Measurements from ENCODE around the gene SRP68.
A peak's percentile ranks its signal among the peaks of the same experiment; 100 is the strongest.
"Not testable (repeated sequence)": the region's sequence is repeated elsewhere in the genome, so short reads cannot be mapped to it uniquely, and the experiment has no call there.

SRP68 gene

DNA sequence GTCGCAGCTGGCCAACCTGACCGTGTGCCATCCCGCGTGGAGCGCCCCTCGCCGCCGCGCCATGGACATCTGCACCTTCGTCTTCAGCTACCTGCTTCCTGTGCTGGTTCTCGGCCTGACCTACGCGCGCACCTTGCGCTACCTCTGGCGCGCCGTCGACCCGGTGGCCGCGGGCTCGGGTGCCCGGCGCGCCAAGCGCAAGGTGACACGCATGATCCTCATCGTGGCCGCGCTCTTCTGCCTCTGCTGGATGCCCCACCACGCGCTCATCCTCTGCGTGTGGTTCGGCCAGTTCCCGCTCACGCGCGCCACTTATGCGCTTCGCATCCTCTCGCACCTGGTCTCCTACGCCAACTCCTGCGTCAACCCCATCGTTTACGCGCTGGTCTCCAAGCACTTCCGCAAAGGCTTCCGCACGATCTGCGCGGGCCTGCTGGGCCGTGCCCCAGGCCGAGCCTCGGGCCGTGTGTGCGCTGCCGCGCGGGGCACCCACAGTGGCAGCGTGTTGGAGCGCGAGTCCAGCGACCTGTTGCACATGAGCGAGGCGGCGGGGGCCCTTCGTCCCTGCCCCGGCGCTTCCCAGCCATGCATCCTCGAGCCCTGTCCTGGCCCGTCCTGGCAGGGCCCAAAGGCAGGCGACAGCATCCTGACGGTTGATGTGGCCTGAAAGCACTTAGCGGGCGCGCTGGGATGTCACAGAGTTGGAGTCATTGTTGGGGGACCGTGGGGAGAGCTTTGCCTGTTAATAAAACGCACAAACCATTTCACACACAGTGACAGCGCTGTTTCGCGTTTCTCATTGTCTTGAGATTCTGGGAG lies 4.7 kb upstream of the SRP68 start:
- no peak for DNase-seq (ENCODE audit: low spot score)

DNA sequence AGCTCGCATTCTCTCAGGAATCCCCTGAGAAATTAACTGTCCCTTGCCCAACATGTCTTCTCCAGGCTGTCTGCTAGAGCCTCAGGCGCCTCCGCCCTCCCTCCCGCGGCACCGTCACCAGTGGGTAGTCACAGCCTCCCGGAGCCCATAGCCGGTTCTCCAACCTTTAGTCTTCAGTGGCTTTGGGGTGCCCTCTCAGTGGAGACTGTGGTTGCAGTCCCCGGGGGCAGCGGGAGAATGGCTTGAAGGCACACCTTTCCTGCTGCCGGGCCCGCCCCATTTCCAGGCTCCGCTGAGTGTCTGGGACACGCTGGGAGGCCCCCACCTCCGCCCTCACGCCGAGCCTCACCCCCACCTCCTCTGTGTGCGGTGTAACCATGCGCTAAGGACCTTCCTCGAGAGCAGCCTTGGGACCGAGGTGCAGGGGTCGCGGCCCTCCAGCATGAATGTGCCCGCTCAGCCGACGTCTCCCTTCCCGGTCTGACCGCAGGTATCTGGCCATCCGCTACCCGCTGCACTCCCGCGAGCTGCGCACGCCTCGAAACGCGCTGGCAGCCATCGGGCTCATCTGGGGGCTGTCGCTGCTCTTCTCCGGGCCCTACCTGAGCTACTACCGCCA lies 3.9 kb upstream of the SRP68 start:
- DNase-seq (ENCODE audit: low spot score): no peak

DNA sequence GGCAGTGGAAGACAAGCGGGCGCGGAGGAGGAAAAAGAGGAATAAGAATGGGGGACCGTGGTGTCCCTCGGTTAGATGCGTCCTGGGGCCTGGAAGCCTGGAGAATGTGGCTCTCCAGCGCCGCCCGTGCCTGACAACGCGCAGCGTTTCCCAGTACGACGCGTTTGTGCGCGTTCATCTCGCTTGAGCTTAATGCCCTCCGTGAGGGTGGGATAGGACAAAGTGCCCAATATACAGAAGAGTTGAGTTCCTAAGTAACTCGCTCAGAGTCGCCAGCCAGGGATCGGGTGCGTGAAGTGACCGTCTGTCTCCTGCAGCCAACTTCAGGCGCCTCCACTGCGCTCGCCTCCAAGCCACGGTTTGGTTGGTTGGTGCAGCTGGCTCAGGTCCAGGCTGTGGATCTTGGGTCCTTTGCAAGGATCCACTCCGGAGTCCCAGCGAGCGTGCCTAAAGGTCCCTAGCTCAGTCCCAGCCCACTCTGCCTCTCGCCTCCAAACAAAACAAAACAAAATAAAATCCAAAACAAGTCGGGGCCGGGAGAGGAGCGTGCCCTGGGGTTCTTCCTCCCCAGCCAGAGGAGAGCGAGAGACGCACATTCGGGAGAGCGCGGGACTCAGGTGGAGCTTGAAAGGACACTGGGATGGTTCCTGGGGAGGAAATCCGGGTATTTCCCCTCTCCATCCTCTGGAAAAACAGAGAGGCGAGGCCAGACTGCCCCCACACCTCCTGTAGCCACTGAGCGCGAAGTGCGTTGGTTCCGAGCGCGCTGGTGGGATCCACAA lies 3.2 kb upstream of the SRP68 start:
- no peak for DNase-seq (ENCODE audit: low spot score)

DNA sequence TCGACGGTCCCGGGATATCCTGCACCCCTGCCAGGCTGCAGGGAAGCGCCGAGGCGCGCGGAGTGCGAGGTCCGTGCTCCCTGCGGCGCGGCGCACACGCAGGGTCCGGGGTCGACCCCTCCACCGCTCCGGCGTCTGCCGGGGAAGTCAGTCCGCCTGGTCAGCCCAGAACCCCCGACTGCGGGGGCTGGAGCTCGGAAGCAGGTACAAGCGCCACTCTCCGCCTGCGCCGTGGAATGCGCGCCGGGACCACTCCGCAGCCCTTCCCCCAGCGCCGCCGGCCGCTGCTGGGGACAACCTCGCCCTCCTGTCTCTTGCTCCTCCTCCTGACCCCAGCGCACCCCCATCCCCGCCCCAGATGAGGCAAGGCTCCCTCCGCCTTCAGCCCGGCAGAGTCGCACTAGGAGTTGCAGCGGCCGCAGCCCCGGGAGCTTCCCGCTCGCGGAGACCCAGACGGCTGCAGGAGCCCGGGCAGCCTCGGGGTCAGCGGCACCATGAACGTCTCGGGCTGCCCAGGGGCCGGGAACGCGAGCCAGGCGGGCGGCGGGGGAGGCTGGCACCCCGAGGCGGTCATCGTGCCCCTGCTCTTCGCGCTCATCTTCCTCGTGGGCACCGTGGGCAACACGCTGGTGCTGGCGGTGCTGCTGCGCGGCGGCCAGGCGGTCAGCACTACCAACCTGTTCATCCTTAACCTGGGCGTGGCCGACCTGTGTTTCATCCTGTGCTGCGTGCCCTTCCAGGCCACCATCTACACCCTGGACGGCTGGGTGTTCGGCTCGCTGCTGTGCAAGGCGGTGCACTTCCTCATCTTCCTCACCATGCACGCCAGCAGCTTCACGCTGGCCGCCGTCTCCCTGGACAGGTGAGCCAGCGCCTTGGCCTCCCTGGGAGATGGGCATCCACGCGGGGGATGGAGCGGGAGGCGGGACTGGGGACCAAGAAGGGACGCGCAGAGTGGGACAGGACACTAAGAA lies 2.4 kb upstream of the SRP68 start, which contains the start of gene GALR2:
TSS of gene GALR2 (plus strand) at position 392 of the 974 bp plus-strand sequence. CDS start at position 495, 103 bp downstream.
- no peak for DNase-seq (ENCODE audit: low spot score)

DNA sequence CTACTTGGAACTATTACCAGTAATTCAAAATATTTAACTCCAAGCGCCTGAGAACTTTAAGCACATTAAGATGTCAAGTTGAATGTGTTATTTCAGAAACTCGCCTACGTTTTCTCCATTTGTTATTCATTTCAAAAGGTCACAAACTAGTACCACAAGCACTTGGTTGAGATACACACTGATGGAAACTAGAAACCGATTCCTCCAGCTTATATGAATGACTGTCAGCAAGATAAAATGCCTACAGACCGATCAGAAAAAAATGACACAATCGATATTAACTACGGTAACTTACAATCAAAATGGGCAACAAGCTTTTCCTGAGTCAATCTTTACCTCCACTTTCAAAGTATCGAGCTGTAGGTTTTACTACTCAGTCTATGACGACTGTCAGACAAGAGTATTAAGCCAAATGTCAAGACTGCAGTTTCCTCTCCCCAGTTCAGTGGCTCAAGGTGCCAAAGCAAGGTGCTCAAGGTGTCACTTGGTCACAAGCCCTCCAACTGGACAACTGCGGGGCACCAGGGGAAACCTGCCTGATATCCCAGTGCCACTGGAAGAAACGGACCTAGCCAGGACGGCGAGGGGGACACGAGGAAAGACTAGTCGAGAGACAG lies 678 bp downstream of the SRP68 start:
- DNase-seq (ENCODE audit: low spot score): no peak

DNA sequence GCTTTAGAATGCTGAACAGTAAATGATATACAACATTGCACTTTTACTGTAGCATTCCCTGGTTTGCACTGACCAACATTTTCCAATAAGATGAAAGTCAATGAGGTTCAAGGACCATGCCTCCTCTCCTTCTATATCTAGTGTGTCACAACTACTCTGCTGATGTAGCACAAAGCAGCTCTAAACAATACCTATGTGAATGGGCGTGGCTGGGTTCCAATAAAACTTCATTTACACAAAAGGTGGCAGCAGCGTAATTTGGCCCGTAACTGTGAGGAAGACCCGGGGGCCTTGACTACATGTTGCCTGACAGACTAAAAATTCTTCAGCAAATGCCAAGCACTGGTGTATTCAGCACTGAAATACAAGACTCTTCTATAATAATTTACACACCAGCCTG lies 6.5 kb downstream of the SRP68 start:
- DNase-seq (ENCODE audit: low spot score): no peak

DNA sequence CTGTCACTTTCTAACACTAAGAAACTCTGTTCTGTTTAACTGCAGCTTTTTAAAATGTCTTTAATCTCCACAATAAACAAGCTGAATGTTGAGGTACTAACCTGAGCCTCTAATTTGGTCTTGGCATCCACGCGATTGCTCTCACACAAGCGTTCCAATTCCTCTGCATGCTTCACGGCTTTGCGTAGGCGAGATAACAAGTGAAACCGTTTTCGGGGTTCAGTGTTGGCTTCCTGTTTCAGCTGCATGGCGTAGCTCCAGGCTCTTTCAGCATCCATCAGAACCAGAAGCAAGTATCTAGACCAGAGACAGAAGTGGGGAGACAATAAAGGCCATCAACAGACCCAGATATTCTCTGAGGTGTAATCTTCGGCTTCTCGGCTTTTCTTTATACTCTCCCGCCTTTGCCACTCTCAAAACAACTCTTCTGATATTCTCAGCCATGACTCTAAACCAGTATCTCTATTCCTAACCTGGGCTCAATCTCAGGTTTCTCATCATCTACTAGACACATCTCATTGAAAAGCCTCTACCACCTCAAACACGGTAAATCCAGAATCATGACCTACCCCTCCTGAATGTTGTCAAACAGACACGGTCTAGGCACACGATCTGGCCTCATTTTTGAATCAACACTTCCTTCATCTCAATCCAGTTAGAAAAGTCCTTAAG lies 8.3 kb downstream of the SRP68 start:
- no peak for DNase-seq (ENCODE audit: low spot score)

DNA sequence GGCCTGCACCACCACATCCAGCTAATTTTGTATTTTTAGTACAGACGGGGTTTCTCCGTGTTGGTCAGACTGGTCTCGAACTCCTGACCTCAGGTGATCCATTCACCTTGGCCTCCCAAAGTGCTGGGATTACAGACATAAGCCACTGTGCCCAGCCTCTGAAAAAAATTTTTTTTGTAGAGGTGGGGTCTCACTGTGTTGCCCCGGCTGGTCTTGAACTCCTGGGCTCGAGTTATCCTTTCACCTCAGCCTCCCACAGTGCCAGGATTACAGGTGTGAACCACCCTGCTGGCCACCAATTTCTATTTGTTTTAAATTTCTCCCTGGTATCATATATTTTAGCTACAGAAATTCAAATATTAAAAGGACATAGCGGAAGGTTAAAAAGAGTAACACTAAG lies 14.1 kb downstream of the SRP68 start:
- not testable (repeated sequence) for DNase-seq (ENCODE audit: low spot score)

DNA sequence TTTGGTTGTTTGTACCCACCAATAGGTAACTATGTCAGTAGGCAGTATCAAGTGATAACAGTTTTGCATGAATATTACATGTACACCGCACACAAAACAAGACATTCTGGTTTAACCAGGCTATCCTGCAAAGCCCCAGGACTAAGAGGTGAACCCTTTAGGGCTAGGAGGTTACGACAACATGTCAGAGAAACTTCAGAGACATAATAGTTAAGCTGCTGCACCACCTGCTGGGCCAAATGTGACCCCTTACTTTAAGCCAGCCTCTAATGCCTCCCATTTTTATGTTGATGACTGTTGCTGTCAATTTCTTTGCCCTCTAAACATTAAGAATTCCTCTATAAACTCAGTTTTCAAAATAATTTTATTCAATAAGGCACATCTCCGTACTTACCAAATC lies 15.4 kb downstream of the SRP68 start:
- no peak for DNase-seq (ENCODE audit: low spot score)

DNA sequence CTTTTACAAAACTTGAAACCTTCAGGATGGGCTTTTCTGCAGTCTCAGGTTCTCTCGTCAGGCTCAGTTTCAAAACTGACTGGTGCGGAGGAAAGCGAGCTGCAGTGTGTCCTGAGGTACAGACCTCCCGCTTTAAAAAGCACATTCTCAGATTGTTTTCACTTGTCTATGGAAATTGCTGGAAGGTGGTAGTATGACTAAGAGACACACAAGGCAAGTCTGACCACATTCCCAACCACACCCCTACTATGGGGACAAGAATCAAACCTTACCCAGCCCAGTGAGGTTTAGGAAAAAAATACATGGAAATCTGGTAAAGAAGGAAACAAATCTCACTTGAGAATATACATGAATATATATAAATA lies 18.2 kb downstream of the SRP68 start:
- peak; percentile 75 for DNase-seq (ENCODE audit: low spot score)

DNA sequence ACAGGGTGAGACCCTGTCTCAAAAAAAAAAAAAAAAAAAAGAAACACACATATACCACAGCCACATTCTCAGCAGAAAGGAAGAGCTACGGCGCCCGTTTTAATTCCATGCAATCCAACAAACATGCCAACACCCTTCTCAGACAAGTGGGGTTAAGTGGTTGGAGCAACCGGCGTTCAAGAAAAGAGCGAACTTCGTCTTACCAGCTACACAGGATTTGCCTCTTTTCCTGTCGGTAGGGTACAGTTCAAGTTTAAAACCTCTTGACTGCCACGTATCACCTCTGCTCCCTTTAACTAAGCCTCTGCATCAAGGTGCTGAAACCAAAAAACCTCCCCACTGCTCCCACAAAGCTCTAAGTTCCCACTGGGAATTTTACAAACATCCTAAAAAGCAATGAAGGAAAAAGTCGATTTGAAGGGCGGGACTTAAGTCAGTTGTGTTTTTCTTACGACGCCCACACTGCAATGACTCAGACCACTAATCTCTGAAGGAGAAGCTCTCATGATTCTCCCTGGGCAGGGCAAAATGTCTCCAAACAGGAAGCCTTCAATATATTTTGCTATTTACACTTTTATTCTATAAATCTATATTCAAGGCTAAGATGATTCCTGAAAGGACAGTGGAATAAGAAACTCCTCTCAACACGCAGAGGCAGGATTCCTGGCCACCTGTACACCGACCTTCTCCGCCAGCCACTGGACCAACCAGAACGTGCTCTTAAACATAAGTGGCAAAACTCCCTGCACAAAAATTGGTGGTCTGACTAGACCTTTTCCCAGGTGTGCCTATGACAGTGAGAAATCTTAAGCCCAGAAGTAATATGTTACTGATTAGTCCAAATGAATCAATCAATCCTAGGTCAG lies 18.8 kb downstream of the SRP68 start:
- peak; percentile 78 for DNase-seq (ENCODE audit: low spot score)

DNA sequence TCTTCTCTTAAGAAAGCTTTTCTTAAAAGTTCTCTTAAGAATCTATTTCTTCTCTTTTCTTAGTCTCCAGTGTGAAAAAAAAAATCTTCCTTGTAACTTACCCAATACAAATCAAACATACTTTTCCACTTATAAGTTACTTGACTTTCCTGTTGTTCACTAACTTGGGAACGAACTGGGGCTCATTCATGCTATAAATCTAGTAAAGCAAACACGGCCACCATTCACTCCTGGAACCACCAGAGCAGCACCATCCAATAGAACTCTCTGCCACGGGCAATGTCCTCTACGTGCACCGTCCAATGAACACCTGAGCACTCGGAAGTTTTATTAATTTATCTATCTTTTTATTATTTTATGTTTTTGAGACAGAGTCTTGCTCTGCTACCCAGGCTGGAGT lies 20.8 kb downstream of the SRP68 start:
- DNase-seq (ENCODE audit: low spot score): peak; percentile 83

DNA sequence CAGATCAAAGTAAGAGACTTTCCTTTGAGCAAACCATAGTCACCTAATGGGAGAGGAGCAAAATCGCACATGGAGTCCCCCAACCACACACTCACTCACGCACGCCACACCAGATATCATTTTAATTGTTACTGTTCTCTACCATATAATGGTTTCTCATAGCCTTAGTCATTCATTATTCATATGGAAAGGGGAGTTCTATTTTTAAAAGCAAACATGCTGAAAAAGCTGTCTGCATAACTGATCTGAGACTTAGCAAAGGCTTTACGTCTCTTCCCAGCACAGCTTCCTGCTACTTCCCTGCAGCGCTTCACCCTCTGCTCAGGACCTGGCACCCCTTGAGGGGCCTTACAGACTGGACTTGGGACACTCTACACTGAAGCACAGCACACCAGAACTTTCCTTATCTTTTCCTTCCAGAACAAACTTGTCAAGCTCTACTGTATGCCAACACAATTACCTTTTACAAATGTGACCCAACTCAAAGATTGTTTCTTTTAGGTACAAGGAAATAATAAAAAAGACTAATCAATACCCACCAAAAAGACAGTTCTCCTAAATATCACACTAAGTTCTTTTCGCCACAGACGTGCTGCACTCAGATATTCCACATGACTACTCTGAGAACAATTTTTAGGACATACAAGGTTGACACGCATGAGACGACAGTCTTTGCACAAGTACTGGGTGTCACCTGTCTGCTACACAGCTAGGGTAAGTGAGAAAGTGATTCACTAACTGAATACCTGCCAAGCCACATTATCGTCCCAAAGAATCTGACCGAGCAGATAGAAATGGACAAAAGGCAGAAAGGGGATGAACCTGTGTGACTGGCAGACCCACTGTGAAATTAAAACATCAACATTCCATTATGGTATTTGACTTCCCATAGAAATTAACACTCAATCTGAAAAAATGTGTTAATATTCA lies 21.5 kb downstream of the SRP68 start:
- peak; percentile 97 for DNase-seq (ENCODE audit: low spot score)

DNA sequence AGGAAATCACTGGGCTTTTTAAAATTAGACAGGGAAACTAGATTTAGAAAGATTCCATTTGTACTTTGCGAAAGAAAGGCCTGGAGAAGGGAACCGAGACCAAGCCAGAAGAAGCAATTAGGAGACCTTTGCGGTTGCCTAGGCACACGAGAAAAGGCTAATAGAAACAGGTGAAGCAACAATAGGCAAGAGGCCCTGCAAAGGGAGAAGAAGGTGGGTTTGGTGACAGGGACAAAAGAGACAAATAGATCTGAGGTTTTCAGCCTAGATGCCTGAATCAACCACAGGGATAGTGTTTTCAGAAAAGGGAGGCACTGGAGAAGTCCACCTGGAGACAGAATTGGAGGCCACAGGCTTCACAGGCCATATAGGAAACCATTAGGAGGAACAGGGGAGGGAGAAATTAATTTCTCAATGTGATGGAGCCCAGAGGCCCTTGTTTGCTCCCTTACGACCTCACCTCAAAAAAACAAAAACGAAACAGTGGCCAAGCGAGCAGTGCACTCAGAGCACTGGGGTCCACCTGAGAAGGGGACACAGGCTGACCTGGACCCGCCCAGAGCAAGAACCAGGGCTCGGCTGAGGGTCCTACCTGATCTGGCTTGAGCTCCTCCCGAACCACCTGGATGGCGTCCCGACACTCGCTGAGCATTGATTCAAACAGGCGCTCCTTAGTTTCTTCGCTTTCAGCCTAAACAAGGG lies 22.3 kb downstream of the SRP68 start:
- DNase-seq (ENCODE audit: low spot score): no peak

DNA sequence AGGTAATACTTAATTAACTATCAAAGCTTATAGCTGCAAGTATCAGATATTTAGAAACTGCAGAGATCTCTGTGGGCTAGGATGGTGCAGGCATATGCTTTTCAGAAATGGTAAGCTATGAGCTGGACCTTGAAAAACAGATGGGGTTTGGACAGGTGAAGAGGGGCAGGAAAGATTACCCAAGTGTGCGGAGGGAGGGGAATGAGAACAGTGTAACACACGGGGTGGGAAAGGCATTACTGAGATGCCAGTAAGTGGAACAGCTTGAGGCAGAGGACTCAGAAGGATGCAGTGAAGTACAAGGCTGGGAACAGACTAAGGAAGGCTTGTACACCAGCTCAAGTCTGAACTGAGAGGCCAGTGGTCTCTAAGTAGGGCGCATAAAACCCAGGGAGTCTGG lies 23.1 kb downstream of the SRP68 start:
- DNase-seq (ENCODE audit: low spot score): no peak

DNA sequence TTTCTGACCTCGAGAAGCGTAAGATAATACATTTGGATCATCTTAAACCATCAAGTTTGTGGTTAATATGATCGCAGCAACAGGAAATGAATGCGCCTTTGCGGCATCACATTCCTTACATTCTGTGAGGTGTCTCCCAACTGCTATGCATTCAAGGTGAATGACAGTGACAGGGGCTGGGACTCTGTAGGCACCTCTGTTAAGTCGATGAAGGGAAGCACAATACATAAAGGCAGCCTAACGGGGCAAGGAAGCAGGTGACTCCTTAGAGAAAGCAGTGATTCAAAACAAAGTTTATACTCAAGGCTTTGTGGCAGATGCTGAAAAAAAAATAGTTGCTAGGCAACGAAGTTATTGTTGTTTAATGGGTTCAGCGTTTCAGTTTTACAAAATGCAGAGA lies 23.6 kb downstream of the SRP68 start:
- peak; percentile 64 for DNase-seq (ENCODE audit: low spot score)

DNA sequence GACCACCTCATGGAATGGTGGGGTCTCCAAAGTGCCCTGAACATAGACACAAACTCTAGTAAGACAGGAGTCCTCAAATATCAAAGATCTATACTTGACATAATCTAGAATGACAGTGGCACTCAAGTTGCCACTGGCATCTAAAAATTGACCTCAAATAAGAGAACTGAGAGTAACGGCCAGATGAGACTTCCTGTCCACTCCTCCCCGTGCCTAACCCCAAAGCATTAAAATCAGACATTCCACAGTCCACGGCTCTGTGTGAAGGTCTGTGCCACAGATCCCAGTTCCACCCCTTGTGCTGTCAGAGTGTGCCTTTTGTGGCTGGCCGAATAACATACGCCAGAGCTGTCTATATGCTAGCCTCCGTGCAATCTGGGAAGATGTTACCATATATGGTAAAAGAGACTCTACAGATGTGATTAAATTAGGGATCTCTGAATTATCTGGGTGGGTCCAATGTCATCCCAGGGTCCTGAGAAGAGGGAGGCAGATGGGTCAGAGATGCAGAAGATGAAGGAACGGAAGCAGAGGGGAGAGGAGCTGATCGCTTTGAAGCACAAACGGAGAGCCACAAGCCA lies 24.2 kb downstream of the SRP68 start:
- DNase-seq (ENCODE audit: low spot score): no peak

DNA sequence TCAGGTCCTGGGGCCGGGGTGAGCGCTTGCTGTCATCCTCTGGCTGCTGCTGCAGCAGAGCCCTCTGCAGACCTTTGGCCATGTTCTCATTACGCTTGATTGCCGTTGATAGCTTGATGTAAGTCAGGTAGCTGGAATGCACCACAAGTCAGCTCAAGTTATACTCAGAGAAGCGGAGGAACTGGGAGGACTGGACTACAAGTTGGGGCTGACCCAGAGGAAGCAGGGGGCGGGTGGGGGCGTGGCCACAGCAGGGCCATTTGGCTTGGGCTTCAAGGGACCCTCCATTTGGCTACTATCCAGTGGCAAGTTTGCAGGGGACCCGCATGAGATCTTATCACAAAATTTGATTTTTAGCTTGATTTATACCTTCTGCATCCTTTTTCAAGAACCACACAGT lies 26.3 kb downstream of the SRP68 start:
- peak; percentile 23 for DNase-seq (ENCODE audit: low spot score)
